ENCODE measurements around the gene COL5A2.

COL5A2 gene

DNA sequence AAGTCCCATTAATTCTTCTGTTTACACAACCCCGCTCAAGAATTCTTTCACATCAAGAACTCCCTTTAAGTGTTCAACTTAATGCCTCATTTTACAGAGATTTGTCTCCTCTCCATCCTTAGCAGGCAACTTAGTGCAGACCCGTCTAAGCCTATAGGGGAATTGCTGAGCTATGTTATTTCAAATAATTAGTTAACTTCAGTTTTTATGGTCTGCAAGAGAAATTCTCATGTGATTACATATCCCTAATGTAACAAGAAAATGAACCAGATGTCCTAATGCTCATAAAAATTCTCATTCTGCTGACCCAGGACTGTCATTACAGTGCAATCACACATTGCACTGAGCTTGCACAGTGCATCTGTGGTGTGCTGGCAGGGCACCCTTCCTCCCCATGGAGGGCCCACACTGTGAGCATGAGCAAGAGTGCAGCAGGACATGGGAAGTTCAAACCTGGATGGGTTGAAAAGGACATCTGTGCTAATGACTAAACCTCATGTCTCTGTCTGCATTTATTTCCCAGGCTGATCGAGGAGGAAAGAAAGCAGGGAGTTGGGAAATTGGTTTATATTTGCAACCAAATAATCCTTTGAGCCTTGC lies 97.1 kb downstream of the COL5A2 start:
- TF ChIP-seq, protein P1, sequence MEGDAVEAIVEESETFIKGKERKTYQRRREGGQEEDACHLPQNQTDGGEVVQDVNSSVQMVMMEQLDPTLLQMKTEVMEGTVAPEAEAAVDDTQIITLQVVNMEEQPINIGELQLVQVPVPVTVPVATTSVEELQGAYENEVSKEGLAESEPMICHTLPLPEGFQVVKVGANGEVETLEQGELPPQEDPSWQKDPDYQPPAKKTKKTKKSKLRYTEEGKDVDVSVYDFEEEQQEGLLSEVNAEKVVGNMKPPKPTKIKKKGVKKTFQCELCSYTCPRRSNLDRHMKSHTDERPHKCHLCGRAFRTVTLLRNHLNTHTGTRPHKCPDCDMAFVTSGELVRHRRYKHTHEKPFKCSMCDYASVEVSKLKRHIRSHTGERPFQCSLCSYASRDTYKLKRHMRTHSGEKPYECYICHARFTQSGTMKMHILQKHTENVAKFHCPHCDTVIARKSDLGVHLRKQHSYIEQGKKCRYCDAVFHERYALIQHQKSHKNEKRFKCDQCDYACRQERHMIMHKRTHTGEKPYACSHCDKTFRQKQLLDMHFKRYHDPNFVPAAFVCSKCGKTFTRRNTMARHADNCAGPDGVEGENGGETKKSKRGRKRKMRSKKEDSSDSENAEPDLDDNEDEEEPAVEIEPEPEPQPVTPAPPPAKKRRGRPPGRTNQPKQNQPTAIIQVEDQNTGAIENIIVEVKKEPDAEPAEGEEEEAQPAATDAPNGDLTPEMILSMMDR (IDR thresholded peaks at IDR 0.05; ENCODE audit: poor library complexity, severe bottlenecking), result no peak
- DNase-seq (ENCODE audit: low spot score), result no peak
- H3K4me3 ChIP-seq (ENCODE audit: severe bottlenecking), result no peak overlapping the region
- no peaks in the 10 kb centered on the region for H3K9me3 ChIP-seq (ENCODE audit: severe bottlenecking)
- H3K36me3 ChIP-seq (ENCODE audit: low read depth), result no peaks in the 10 kb centered on the region
- peaks cover 12% of the 10 kb centered on the region for H3K4me1 ChIP-seq (ENCODE audit: insufficient read depth, poor library complexity, severe bottlenecking)
- ATAC-seq (ENCODE audit: low read depth), result no peak
- no peak overlapping the region for H3K27ac ChIP-seq (ENCODE audit: poor library complexity, severe bottlenecking)
- H3K27me3 ChIP-seq (ENCODE audit: insufficient read depth, poor library complexity, severe bottlenecking), result no peaks in the 10 kb centered on the region

DNA sequence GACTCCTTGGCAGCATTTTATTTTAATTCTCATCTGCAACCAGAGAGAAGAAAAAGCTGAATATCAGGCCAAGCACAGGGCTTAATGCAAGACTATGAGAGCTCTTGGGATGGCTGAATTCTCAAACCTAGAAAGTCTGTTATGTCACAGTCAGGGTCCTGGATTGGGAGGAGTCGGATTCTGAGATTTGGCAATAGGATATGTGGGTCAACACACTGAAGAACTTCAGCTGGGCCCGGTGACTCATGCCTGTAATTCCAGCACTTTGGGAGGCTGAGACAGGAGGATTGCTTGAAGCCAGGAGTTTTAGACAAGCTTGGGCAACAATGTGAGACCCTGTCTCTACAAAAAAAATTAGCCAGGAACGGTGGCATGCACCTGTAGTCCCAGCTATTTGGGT lies 103.0 kb downstream of the COL5A2 start:
- no peak for ATAC-seq (ENCODE audit: low read depth)
- H3K36me3 ChIP-seq (ENCODE audit: low read depth), result no peaks in the 10 kb centered on the region
- TF ChIP-seq, protein P1 (IDR thresholded peaks at IDR 0.05; ENCODE audit: poor library complexity, severe bottlenecking), result no peak
- H3K4me3 ChIP-seq (ENCODE audit: severe bottlenecking), result no peak overlapping the region
- H3K27ac ChIP-seq (ENCODE audit: poor library complexity, severe bottlenecking), result no peak overlapping the region
- no peak for DNase-seq (ENCODE audit: low spot score)
- H3K27me3 ChIP-seq (ENCODE audit: insufficient read depth, poor library complexity, severe bottlenecking), result no peaks in the 10 kb centered on the region
- no peaks in the 10 kb centered on the region for H3K9me3 ChIP-seq (ENCODE audit: severe bottlenecking)
- H3K4me1 ChIP-seq (ENCODE audit: insufficient read depth, poor library complexity, severe bottlenecking), result no peaks in the 10 kb centered on the region

DNA sequence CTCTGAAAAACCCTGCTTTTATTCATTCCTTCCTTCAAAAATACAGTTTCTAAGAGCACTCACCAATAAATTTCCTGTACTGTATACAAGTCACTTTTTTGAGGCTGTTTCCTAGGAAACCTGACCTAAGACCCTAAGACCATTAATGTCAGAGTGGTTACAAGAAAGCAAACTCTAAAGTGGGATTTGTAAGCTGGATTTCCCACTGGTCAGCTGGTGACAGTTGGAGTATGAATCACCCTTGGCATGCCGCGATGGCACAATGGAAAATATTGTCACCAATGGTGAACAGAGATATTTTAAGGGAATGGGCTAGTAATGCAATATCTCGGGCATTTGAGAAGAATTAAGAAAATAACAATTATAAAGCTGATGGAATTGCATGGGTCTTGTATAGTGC lies 103.4 kb downstream of the COL5A2 start:
- TF ChIP-seq, protein P1 (IDR thresholded peaks at IDR 0.05; ENCODE audit: poor library complexity, severe bottlenecking), result no peak
- ATAC-seq (ENCODE audit: low read depth), result no peak

DNA sequence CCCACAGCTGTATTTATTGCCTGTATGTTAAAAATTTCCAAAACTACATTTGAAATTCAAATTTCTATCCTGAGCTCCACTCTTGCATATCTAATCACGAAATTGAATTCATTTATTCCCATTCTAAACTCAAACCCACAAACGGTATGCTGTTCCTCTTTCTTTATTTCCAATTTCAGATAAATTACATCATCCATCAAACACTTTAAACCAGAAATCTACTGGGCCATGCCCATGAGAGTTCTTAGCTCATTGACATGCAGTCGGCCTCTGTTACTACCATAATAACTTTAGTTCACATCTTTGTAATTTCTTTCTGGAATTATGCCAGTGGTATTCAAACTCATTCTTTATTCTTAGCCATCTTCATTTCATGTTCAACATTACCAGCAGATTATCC lies 105.1 kb downstream of the COL5A2 start:
- TF ChIP-seq, protein P1 (IDR thresholded peaks at IDR 0.05; ENCODE audit: poor library complexity, severe bottlenecking), result no peak
- Histone ChIP-seq H3K4me1 (ENCODE audit: insufficient read depth, poor library complexity, severe bottlenecking) (no peaks in the 10 kb centered on the region), H3K36me3 (ENCODE audit: low read depth) (no peaks in the 10 kb centered on the region), H3K27me3 (ENCODE audit: insufficient read depth, poor library complexity, severe bottlenecking) (no peaks in the 10 kb centered on the region), H3K27ac (ENCODE audit: poor library complexity, severe bottlenecking) (no peak overlapping the region), H3K4me3 (ENCODE audit: severe bottlenecking) (no peak overlapping the region), H3K9me3 (ENCODE audit: severe bottlenecking) (no peaks in the 10 kb centered on the region)
- ATAC-seq (ENCODE audit: low read depth) (no peak), DNase-seq (ENCODE audit: low spot score) (no peak)

More for the DNA sequence above, 103.4 kb downstream of the COL5A2 start:
- no peak overlapping the region for H3K27ac ChIP-seq (ENCODE audit: poor library complexity, severe bottlenecking)
- H3K9me3 ChIP-seq (ENCODE audit: severe bottlenecking), result no peaks in the 10 kb centered on the region
- DNase-seq (ENCODE audit: low spot score), result no peak
- no peaks in the 10 kb centered on the region for H3K4me1 ChIP-seq (ENCODE audit: insufficient read depth, poor library complexity, severe bottlenecking)
- no peaks in the 10 kb centered on the region for H3K27me3 ChIP-seq (ENCODE audit: insufficient read depth, poor library complexity, severe bottlenecking)
- no peaks in the 10 kb centered on the region for H3K36me3 ChIP-seq (ENCODE audit: low read depth)
- no peak overlapping the region for H3K4me3 ChIP-seq (ENCODE audit: severe bottlenecking)

DNA sequence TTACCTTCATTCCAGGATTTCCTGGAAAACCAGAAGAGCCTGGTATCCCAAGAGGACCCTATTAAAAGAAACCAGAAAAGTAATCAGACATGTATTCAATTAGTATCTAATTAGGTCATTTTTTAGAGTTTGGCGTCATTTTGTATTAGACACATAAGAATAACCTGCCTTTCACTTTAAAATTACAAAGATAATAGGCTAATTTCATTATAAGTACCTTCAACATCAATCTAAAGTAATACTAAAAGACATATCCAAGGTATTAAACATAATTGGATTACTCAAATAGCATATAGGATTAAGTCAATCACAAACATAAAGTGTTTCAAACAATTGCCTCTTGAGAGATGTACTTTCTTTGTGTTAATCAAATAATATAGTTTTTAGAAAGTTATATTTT lies 107.5 kb downstream of the COL5A2 start:
- H3K36me3 ChIP-seq (ENCODE audit: low read depth), result no peaks in the 10 kb centered on the region; the same call in 1 of the 2 replicates
- TF ChIP-seq, protein P1 (IDR thresholded peaks at IDR 0.05; ENCODE audit: poor library complexity, severe bottlenecking), result no peak
- H3K4me1 ChIP-seq (ENCODE audit: insufficient read depth, poor library complexity, severe bottlenecking), result no peaks in the 10 kb centered on the region
- no peaks in the 10 kb centered on the region for H3K27me3 ChIP-seq (ENCODE audit: insufficient read depth, poor library complexity, severe bottlenecking)
- H3K4me3 ChIP-seq (ENCODE audit: severe bottlenecking), result no peak overlapping the region
- no peaks in the 10 kb centered on the region for H3K9me3 ChIP-seq (ENCODE audit: severe bottlenecking)
- DNase-seq (ENCODE audit: low spot score) (no peak), ATAC-seq (ENCODE audit: low read depth) (no peak)
- no peak overlapping the region for H3K27ac ChIP-seq (ENCODE audit: poor library complexity, severe bottlenecking)

Measured in RWPE2 (cell line).